ENCODE results near the gene TMCO4.

The TMCO4 gene

DNA sequence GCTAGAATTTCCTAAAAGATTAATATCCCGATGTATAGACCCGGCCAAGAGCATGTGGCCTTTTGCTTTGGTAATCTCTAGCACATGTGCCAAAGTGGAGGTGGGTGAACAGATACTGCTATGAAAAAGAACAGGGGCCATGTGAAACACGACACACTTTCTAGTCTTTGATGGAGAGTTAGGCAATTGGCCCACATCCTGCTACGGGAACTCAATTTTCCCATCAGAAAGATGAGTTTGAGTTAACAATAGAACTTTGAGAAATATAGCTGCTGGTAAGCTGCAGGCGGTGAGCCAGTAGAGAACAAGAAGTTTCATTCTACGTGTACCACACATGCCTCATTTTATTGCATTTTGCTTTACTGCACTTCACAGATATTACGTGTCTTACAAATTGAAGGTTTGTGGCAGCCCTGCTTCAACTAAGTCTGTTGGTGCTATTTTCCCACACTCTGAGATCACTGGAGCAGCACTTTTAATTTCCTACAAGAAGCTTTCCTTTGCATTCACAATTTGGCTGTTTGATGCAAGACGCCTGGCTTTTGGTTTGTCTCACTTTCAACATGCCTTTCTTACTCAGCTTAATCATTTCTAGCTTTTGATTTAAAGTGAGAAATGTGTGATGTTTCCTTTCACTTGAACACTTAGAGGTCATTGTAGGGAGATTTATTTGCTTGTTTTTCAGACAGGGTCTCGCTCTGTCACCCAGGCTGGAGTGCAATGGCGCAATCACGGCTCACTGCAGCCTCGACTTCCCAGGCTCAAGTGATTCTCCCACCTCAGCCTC, 88.7 kb downstream of the TMCO4 start:
- no peak for DNase-seq

DNA sequence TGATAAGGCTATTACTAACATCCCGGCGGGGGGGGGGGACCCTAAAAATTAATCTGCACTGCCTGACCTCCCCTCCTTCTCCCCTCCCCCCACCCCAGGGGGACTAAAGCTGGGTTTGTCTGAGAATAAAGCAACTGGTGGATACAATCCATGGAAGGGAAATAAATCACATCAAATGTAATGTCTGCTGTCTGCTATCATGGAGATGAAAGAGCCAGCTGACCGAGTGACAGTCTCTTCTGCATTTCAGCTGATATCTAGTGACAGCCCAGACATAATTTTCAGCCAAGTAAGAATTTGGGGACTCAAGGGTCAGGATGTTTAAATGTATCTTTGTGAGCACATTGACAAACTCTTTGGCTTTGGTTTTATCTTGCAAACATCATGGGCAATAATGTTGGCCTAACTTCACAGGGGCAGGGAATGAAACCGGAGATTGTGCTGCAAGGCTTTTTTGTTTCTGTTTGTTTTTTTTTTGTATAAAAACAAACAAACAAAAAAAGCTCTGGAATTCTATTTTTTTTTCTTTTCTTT, 90.4 kb downstream of the TMCO4 start:
- no peak for DNase-seq

DNA sequence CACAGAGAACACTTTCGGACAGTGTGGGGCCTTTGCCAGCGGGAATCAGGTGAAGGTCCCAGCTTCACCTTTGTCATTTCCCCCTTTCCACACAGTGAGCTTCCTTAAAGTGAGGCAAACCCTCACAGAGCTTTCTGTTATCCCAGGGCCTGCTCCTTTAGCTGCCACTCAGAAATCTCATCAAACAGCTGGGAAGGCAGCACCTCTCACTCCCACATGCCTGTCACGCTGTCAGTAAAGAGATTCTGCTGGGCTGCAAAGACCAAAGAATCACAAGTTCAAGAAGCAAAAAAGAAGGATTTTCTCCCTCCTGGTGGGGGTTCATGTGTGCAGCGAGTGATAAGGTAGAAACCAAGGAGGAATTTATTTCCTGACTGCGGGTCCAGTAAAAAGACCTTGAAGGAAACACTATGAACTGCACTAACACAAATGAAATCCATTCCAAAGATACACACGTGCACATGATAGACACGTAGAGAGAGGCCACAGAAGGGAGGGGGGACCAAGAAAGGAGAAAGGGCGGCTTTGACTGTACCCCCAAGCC, 91.1 kb downstream of the TMCO4 start:
- no peak for DNase-seq

DNA sequence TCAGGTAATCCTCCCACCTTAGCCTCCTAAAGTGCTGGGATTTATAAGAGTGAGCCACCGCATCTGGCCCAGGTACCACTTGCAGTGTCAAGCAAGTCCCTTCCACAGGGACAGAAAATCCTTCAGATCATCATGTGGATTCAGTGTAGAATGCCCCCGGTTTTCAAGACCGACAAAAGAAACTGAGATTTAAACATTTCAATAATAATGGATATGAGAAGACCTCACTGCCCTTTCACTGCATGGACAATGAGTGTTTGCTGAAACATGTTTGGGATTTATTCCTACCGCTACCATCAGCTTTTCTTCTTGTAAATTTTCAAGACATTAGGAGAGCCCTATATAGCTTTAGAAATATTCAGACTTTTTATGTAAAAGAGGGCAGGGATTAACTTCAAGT, 93.6 kb downstream of the TMCO4 start:
- DNase-seq: no peak

DNA sequence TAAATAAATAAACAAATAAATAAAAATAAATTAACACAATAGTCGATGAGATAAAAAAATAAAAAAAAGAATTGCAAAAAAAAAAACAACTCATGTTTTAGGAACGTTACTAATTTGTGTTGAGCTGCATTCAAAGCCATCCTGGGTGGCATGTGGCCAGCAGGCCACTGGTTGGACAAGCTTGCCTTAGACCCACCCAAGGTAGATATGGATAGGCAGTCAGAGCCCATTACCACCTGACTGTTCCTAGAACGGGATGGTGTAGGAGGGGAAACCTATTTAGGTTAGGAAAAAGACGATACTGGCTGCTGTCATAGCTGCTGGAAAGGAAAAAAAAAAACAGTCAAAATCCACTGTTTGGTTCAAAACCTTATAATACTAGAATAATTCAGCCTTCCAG, 94.3 kb downstream of the TMCO4 start:
- no peak for DNase-seq

DNA sequence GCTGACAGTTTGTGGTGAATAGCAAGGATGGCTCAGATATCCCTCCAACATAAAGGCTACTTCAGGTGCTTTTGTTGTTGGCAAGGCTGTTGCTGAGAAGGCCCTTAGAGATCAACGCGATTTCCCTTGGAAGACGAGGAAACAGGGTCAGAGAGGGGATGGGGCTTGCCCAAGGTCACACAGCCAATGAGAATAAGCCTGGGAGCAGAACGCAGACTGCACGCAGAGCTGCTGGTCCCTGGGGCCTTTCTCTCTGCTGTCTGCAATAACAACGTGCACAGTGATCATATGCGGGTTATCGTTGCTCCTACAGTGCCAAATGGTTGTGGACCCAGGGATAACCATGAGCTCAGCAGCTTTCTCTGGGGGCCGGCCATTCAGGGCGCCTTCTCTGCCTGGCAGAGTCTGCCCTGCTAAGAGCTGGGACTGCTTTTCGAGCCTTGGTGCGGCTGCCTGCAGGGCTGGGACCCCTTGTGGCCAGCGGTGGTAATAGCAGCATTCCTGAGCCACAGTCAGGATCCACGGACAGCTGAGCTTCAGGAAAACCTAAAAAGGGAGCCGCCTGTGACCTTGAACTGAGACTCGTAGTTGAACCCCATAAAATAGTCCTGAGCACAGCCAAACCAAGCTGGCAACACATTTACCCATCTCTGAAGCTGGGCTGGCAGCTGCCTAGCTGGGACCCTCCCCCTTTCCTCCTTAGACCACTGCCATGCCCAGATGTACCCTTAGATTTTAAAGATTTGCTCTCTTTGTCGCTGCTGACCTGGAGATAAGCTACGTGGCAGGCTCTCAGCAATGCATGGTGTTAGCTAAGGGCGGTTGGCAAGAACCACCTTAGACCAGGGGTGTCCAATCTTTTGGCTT, 95.2 kb downstream of the TMCO4 start:
- no peak for DNase-seq

DNA sequence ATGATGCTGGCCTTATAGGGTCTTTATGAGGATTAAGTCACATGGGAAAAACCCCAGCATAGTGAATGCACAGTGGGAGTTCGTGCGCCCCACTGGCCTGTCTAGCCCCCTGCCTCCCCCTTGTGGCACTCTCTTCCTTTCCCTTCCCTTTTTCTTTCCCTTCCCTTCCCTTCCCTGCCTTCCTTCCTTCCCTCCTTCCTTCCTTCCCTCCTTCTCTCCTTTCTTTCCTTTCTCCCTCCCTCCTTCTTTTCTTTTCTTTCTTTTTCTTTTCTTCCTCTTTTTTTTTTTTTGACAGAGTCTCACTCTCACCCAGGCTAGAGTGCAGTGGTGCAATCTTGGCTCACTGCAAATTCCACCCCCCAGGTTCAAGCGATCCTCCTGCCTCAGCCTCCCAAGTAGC, 96.4 kb downstream of the TMCO4 start:
- DNase-seq: no peak

DNA sequence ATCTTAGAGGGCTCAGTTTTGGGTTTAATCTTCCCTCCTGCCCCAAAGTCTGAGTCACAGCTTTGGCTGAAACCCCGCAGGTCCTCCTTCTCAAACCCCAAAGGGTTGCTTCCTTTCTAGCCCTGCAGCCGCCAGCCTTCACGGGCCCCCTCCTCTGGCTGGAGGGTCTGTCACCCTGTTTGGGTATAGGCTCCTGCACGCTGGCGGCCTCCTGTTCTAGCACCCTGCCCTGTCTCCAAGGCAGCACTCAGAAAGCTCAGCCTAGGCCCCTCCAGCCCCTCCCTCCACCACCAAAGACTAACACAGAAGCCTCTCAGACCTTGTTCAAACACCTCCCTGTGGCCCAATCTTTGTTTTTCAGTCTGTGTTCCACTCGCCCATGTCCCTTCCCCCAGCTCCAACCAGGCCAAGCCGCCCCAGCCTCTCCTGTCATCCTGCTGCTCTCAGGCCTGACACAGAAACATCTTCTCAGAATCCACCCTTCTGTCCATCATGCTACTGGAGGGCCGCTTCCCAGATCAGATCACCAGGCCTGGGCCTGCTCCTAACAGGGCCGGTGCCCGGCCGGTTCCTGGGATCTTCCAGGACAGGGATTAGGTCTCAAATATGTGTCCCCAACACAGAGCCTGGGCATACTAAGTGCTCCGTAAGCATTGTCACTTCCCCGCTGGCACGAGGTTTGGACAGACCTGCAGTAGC, 99.5 kb downstream of the TMCO4 start:
- DNase-seq: no peak

DNA sequence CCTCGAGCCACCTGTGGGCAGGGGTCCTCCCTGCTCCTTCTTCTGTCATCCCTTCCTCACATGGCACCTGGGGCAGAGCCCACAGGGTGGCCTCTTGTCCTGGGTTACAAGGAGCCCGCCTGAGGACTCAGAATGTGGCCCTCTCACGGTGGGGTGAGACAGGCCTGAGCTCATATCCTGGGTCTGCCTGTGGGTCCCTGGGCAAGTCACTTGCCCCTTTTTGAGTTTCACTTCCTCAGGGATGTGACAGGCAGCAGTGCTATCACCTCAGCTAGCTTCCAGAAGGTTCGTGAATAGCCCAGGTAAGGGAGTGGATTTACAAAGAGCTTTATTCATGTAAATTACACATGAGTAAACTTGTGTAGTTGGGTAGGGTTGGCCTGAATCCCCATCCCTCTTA, 101.5 kb downstream of the TMCO4 start:
- no peak for DNase-seq

DNA sequence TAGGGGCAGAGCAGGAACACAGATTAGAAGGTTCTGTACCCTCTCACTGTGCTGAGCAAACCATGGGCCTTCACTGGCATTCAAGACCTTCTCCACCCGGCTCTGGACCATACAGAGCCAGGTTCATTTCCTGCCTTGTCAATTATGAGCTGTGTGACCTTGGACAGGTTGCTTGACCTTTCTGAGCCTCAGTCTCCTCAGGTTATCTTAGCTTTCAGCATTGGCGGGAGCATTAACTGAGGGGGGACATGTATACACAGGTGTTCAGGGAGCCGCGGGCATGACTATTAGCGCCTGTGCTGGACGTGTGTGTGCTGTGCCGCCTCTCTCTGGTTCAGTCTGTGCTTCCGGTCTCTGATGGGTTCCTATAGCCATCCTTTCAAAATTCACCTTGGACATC, 102.9 kb downstream of the TMCO4 start:
- no peak for DNase-seq

DNA sequence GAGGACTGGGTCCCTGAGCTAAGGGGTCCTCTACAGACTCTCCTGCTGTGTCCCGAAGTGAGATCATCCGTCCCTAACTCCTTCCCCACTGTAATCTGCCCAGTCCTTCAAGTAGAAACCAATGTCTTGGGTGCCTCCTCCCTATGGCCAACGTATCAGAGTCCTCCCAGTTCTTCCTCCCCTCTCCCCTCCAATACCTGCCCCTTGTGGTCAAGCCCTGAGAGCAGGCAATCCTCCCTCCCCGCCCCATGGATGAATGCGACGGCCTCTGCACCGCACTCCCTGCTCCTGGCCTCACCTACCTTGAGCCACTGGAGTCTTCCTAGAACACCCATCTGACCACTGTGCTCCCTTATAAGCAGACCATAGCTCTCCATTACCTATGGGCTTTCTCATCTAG, 103.9 kb downstream of the TMCO4 start:
- no peak for DNase-seq

DNA sequence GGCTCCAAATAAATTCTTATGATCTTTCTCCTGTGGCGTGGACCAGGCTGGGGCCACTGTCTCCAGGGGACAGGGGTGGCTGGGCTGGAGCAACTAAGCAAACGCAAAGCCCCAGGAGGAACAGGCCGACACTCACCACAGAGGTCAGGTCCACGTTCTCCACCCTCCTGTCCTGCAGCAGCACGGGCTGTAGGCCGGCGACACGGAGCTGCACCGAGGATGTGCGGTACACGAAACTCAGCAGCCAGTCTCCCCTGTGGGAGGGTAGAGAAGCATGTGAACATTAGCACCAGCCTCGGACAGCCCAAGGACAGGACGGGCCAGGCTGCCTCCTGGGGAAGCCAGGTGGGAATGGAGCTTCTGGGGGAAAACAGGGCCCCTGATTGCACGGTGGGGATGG, 105.4 kb downstream of the TMCO4 start:
- DNase-seq: no peak

DNA sequence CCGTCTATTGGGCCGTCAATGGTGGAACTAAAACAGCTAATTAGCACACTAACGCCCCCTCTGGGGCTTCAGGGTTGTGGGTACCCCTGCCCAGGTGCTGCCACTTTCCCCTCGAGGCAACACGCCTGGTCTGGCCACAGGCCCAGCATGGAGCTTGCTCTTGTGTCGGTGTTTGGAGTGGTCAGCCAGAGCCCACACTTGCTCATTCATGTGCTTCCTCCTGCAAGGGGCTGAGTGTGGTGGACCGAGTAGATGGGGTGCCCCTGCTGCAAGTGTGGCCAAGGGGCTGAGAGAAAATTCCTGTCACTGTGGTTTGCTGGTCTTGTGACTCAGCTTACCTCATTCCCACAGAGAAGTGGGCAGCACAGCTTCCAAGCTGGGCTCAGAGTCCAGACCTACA, 109.4 kb downstream of the TMCO4 start:
- no peak for DNase-seq

DNA sequence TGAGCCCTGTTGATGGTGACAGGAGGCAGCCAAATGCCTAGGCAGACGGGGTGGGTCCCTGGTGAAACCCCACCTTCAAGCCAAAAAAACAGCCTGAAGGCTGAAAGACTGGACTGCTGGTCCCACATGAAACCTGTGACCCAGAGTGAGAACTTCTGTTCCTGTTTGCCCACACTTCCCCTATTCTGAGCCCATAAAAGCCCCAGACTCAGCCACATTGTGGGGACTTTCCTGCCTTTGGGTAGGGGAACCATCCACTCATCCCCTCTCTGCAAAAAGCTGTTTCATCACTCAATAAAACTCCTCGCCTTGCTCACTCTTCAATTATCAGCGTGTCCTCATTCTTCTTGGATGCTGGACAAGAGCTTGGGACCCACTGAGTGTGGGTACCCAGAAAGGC, 109.9 kb downstream of the TMCO4 start:
- DNase-seq: no peak

DNA sequence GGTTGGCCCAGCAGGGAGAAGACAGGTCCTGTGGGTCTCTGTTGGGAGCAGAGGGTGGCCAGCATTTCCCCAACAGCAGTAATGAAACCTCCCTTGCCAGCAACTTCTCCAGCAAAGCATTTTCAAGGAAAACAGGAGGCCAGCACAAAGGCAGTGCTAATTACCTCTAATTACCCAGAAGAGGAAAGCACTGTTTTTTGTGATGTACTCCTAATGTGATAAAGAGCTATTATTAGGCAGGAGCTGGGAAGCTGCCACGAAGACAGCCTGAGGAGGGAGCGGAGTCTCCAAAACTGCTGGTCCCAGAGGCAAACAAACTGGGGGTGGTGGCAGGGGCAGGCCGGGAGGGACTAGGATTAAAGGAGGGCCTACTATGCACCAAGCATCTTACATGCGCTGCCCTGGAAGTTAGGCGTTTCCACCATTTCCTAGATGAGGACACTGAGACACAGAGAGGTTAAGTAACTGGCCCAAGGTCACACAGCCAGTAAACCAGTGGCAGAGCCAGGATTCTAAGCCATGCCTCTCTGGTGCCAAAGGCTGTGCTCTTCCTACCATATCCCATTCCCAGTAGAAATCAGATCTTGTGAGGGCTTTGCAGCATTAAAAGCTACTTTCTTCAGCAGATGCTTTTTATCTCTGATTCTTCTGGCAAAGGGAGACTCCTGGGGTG, 110.5 kb downstream of the TMCO4 start:
- DNase-seq: no peak

DNA sequence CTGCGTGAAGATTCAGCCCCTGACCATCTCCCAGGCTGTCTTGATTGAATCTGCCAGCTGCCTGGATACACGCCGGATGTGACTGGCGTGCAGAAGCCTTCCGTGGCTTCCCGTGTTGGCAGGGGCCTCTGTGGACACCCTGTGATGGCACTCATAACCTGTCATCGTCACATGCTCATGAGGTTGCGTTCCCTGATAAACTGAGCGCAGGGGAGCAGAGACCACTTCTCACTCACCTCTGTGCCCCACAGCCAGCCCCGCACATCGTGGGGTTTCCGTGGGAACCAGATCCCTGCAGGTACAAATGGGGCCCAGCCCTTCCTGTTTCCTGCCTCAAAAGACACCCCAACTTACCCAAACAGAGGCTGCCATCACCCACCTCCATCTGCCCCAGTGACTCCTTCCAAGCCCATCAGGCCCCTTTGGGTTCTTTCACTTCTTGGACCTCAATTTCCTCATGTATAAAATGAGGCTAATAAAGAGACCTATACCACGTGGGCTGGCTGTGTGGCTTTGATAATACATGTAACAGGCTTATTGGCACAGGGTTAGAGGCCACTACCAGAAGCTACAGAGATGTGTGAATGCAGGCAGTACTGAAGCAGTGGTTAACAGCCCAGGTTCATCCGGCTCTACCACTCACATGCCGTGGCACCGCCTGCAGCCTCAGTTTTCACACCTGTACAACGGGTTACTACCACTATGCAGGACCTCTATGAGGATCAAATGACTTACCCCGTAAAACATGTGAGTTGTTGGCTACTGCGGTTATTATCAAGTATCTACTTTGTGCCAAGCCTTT, 111.5 kb downstream of the TMCO4 start:
- no peak for DNase-seq

DNA sequence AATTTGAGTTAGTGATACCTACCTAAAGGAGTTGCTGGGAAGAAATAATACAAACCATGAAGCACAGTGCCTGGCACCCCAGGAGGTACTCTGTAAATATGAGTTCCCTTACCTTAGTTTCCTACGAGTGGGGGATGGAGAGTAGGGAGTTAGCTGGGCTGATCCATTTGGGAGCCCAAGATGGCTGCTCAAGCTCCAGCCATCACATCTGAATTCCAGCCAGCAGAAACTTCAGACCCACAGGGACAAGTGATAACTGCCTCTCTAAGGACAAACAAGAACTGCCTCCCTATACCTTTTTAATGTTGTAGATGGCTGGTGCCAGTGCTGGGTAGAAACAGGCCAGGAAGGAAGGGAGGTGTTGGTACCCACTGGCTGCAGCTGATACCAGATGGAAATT, 112.3 kb downstream of the TMCO4 start:
- DNase-seq: no peak

DNA sequence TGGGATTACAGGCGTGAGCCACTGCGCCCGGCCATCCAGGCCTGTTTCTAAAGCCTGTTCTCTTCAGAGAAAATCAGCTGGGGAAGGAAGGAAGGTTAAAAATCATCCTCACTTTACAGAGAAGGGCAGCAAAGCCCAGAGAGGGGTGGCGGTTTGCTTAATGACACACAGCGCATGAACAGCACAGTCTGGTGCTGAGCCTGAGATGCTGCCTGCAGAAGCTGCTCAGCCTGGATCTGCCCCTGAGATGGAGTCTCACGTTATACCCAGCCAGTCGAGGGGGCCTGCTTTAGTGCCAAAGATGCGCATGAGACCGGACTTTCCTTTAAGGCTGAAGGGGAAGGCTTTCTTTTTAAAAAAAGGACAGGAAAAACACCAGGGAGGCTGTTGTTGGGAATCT, 113.7 kb downstream of the TMCO4 start:
- DNase-seq: no peak

DNA sequence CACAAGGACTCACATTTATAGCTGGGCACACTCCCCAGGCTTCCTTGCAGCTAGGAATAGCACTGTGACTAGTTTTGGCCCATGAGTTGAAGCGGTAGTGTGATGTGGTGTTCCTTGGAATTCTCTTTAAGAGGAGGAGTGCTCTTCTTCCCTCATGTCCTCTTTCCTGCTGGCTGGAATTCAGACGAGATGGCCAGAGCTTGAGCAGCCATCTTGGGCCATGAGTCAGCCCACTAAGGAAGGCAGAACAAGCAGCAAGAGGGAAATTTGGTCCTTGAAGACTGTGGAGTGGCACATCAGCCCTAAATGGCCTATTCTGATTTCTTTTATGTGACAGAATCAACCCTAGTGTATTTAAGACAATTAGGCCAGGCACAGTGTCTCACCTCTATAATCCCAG, 115.0 kb downstream of the TMCO4 start:
- DNase-seq: no peak

DNA sequence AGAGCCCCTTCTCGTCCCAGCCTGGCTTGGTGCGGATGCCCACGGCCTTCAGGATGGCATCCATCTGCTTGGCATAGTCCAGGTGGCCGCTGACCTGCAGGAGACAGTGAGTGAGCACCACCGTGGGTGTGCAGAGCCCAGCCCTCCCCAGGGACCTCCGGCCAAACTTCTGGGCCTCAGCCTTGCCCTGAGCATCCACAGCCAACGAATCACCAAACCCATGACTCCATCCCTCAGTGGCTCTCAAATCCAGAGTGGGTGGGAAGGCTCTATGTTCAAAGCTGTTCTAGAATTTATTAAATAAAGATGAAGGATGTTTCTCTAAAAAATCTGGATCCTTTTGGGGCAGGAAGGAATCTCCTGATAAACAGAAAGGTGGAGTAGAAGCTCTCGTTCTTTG, 116.4 kb downstream of the TMCO4 start:
- no peak for DNase-seq

DNA sequence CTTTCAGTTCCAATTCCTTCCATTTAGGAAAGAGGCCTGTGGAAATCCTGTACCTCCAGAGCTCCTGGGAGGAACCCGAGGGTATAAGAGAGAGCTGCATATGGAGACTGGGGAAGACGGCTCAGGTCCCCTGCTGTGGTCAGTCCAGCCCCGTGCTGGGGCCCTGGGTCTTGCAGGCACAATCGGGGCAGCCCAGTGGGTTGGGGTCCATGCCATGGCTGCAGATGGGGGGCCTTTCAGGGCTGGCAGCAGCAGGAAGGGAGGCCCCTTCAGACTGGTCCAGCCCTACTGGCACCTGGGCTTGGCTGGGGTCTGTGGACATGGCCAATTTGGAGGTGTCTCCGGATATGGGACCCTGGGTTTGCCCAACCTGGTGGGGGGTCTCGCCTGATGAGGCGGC, 116.8 kb downstream of the TMCO4 start:
- no peak for DNase-seq

DNA sequence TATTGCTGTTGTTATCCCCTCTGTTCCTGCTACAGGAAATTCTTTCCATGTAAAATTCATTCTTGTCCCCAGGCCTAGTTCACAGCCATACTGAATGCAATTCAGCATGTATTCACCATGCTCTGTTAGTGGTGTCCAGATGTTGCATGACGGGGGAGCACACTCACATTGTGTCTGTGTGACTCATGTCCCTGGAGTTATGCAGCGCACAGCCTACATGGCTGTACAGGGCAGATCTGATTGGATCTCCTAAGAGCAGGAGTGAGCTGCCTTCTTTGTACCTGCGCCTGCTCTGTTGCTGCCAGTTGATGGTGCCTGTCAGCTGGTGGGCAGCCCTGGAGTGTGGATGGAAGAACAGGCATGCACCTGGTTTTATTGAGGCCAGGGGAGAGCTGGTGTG, 117.5 kb downstream of the TMCO4 start:
- DNase-seq: no peak

Measured in NCI-H446 treated with DMSO at 0.1 percent for 48 hours (cell line).